ENCODE measurements around the gene HMGCS1. TPM values are rescaled to one million over a fixed set of nuclear protein-coding genes. Genes with fewer than 3 reads are reported as not detected.
"Not testable (repeated sequence)": the region's sequence is repeated elsewhere in the genome, so short reads cannot be mapped to it uniquely, and the experiment has no call there.

The HMGCS1 gene
- total RNA-seq, 2 donors from 2014 or later: 6.3 to 17.5 TPM

GRCh38 chr5:43312076-43312661, 1.0 kb downstream of the HMGCS1 start:
- no peaks in the 10 kb centered on the region for H3K36me3 ChIP-seq
- H3K27me3 ChIP-seq: no peaks in the 10 kb centered on the region
- DNase-seq (ENCODE audit: low spot score): no peak
- no peak for TF ChIP-seq CTCF (IDR thresholded peaks at IDR 0.05)
- H3K27ac ChIP-seq: peak overlapping the region in 1 of 2 donors; percentile 97
- peak overlapping the region; percentile 73 to 85 for H3K4me3 ChIP-seq
- H3K9me3 ChIP-seq: no peaks in the 10 kb centered on the region
- peaks cover 0 to 32% of the 10 kb centered on the region in 2 donors for H3K4me1 ChIP-seq

GRCh38 chr5:43309637-43310036, 3.6 kb downstream of the HMGCS1 start:
- Histone ChIP-seq H3K9me3 (no peaks in the 10 kb centered on the region), H3K27ac (no peak overlapping the region), H3K27me3 (no peaks in the 10 kb centered on the region), H3K4me1 (peaks cover 0 to 35% of the 10 kb centered on the region in 2 donors), H3K36me3 (no peaks in the 10 kb centered on the region), H3K4me3 (no peak overlapping the region)
- no peak for DNase-seq (ENCODE audit: low spot score)
- TF ChIP-seq CTCF (IDR thresholded peaks at IDR 0.05): no peak

- no peaks in the 10 kb centered on the region for H3K36me3 ChIP-seq
- no peak for DNase-seq (ENCODE audit: low spot score)
Observed at GRCh38 chr5:43309122-43309521, 4.1 kb downstream of the HMGCS1 start.

GRCh38 chr5:43306954-43307353, 6.3 kb downstream of the HMGCS1 start:
- H3K9me3 ChIP-seq, H3K4me3 ChIP-seq: not testable (repeated sequence)
- peaks cover 0 to 32% of the 10 kb centered on the region in 2 donors for H3K4me1 ChIP-seq

More at GRCh38 chr5:43309122-43309521, 4.1 kb downstream of the HMGCS1 start:
- no peak overlapping the region for H3K27ac ChIP-seq
- TF ChIP-seq CTCF (IDR thresholded peaks at IDR 0.05): no peak
- no peak overlapping the region for H3K4me3 ChIP-seq
- H3K9me3 ChIP-seq: no peaks in the 10 kb centered on the region
- H3K27me3 ChIP-seq: no peaks in the 10 kb centered on the region
- H3K4me1 ChIP-seq: peaks cover 0 to 34% of the 10 kb centered on the region in 2 donors

GRCh38 chr5:43305948-43306565, 7.2 kb downstream of the HMGCS1 start:
- H3K4me1 ChIP-seq: peaks cover 0 to 33% of the 10 kb centered on the region in 2 donors
- DNase-seq (ENCODE audit: low spot score): no peak
- H3K27me3 ChIP-seq: no peaks in the 10 kb centered on the region
- no peak overlapping the region for H3K27ac ChIP-seq
- H3K9me3 ChIP-seq: no peaks in the 10 kb centered on the region
- H3K4me3 ChIP-seq: no peak overlapping the region
- H3K36me3 ChIP-seq: no peaks in the 10 kb centered on the region
- TF ChIP-seq CTCF (IDR thresholded peaks at IDR 0.05): peak; percentile 57 to 70

More at GRCh38 chr5:43306954-43307353, 6.3 kb downstream of the HMGCS1 start:
- DNase-seq (ENCODE audit: low spot score); H3K27me3 ChIP-seq; H3K27ac ChIP-seq; H3K36me3 ChIP-seq: not testable (repeated sequence)

- H3K27ac ChIP-seq: no peak overlapping the region
- H3K4me1 ChIP-seq: peaks cover 0 to 25% of the 10 kb centered on the region in 2 donors
- TF ChIP-seq CTCF (IDR thresholded peaks at IDR 0.05): no peak
- no peaks in the 10 kb centered on the region for H3K36me3 ChIP-seq
- DNase-seq (ENCODE audit: low spot score): no peak
- H3K4me3 ChIP-seq: no peak overlapping the region
- no peaks in the 10 kb centered on the region for H3K27me3 ChIP-seq
- H3K9me3 ChIP-seq: no peaks in the 10 kb centered on the region
Observed at GRCh38 chr5:43304525-43304924, 8.7 kb downstream of the HMGCS1 start.
